ENCODE measurements around the gene CXCL13.
"Not testable (repeated sequence)": the region's sequence is repeated elsewhere in the genome, so short reads cannot be mapped to it uniquely, and the experiment has no call there.

CXCL13 gene

GRCh38 chr4:77601614-77602187 is 3.9 kb upstream of the CXCL13 start:
- no peak for DNase-seq (ENCODE audit: low read depth in 2 of 2)

DNA sequence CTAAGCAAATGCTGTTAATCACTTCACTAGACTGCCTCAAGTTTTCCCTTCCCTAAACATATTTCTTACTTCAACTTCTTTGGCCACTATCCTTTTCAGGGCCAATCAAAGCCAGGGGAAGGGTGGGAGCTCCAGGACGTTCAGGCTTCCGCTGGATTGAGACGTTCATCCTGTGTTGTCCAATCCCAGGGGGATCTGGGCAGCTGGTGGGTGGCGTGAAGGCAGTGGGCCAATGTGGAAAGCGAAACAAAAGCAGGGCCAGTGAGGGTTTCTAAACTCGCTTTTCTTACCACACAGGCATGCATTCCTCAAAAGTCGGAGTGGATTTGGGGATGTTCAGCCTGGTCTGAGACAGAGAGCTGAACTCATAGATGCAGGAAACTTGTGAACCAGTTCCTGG is 7.6 kb downstream of the CXCL13 start:
- no peak for DNase-seq (ENCODE audit: low read depth in 2 of 2)

- DNase-seq (ENCODE audit: low read depth in 2 of 2): no peak
Measured at GRCh38 chr4:77615153-77615552, 9.5 kb downstream of the CXCL13 start.

DNA sequence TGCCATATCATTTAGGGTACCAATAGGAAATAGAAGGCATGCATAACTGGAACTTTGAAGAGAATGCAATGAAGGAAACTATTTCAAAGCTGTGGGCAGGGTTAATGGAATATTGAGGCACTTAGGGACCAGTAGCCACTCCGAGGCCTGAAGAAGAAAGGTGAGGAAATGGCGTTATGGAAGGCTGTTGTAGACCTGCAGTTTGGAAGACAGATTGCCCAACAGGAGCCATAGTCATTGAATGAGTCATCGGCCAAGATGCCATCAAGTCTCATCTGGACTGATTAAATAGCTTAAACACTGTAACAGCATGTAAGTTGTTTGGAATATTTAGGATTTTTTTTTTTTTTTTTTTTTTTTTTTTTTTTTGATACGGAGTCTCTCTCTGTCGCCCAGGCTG is 11.6 kb downstream of the CXCL13 start:
- no peak for DNase-seq (ENCODE audit: low read depth in 2 of 2)

- peak; percentile 31 to 44 for DNase-seq (ENCODE audit: low read depth in 2 of 2)
Measured at GRCh38 chr4:77618383-77619241, 13.0 kb downstream of the CXCL13 start.

DNA sequence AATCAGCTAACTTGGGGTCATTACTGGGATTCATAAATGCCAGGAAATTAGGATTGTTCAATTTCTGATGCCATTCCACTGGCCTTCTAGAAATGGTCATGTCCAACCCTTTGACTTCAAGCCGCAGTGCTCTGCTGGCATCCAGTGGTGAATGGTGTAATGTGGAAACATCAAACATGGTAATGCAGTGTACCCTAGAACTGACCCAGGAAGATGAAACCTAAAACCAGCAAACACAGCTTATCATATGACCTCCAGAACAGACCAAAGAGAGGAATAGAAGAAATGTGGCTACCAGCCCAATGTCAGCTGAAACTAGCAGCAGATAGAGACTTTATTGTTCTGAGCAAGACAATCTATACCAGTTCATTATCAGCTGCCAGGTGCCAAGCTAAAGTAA is 13.8 kb downstream of the CXCL13 start:
- no peak for DNase-seq (ENCODE audit: low read depth in 2 of 2)

GRCh38 chr4:77621254-77621653 is 15.6 kb downstream of the CXCL13 start:
- no peak for DNase-seq (ENCODE audit: low read depth in 2 of 2)

DNA sequence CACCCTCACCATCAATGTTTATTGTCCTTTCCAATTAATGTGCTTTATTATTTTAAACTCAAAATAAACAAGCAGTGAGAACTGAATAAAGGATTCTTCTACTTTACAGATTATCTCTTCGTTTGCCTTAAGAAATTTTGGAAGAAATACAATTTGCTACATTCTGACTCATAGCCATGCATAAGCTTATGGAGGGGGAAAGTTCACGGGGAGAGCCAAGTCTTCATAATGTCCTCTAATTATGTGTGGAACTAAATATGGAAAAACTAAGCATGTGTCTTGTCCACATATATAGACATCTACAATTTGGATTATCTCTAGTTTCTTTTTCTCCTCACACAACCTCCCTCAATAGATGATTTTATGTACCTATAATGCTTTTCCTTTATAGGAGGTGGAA is 17.5 kb downstream of the CXCL13 start:
- DNase-seq (ENCODE audit: low read depth in 2 of 2): no peak

- DNase-seq (ENCODE audit: low read depth in 2 of 2): no peak
Measured at GRCh38 chr4:77624213-77624612, 18.6 kb downstream of the CXCL13 start.

- no peak for DNase-seq (ENCODE audit: low read depth in 2 of 2)
Measured at GRCh38 chr4:77625485-77625884, 19.9 kb downstream of the CXCL13 start.

DNA sequence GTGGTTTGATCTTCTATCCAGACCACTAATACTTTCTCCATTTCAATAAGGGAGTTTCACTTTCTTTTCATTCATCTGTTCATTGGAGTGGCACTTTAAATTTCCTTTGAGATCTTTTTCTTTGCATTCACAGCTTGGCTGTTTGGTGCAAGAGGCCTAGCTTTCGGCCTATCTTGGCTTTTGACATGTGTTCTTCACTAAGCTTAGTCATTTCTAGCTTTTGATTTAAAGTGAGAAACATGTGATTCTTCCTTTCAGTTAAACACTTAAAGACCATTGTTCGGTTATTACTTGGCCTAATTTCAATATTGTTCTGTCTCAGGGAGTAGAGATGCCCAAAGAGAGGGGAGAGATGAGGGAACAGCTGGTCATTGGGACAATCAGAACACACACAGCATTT is 24.3 kb downstream of the CXCL13 start:
- DNase-seq (ENCODE audit: low read depth in 2 of 2): no peak

GRCh38 chr4:77631276-77631675 is 25.7 kb downstream of the CXCL13 start:
- no peak for DNase-seq (ENCODE audit: low read depth in 2 of 2)

- DNase-seq (ENCODE audit: low read depth in 2 of 2): no peak
Measured at GRCh38 chr4:77634132-77634785, 28.6 kb downstream of the CXCL13 start.

DNA sequence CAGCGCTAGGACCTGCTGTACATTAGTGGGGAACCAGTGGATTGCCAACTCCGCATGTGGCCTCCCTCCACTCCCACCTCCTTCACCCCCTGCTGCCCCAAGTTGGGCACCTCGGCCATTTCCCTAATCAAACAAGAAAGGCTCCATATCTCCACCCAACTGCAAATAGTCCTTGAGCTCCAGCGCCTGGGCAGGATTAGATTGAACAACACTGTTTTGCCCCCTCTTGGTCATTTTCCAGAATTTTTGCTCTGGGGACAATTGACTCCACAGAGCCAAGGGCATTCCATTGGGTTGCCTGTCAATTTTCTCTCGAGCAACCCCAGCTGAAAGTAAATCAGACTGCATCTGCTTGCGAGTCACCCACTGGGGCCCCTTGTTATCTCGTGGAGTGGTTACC is 29.6 kb downstream of the CXCL13 start:
- DNase-seq (ENCODE audit: low read depth in 2 of 2): no peak

DNA sequence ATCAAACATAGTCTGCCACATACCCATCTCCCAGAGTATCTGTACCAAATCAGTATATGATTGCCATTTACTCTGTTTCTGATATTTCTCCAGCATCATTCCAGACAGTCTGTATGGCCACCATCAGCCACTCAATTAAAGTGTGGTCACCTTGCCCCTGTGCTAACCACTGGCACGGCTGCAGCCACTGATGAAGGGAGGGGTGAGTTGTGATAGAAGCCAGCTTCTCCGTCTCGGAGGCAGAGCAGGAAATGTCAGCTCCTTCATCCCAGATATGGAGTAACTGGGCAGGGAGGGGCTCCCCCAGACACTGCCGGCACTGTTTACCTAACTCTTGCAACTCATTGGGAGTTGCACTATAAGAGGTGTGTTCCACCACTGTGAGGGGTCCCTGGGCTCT is 30.3 kb downstream of the CXCL13 start:
- DNase-seq (ENCODE audit: low read depth in 2 of 2): no peak

GRCh38 chr4:77636902-77637301 is 31.3 kb downstream of the CXCL13 start:
- DNase-seq (ENCODE audit: low read depth in 2 of 2): peak; percentile 45 to 47

DNA sequence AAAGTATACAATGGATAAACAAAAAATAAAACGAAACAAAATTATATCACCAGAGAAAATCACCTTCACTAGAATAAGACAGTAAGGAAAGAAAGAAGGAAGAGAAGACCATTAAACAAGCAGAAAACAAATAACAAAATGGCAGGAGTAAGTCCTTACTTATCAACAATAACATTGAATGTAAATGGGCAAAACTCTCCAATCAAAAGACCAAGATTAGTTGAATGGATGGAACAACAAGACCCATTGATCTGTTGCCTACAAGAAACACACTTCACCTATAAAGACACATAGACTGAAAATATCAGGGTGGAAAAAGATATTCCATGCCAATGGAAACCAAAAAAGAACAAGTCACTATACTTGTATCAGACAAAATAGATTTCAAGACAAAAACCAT is 38.4 kb downstream of the CXCL13 start:
- not testable (repeated sequence) for DNase-seq (ENCODE audit: low read depth in 2 of 2)

- no peak for DNase-seq (ENCODE audit: low read depth in 2 of 2)
Measured at GRCh38 chr4:77650787-77651186, 45.2 kb downstream of the CXCL13 start.

GRCh38 chr4:77651820-77652219 is 46.2 kb downstream of the CXCL13 start:
- DNase-seq (ENCODE audit: low read depth in 2 of 2): no peak

DNA sequence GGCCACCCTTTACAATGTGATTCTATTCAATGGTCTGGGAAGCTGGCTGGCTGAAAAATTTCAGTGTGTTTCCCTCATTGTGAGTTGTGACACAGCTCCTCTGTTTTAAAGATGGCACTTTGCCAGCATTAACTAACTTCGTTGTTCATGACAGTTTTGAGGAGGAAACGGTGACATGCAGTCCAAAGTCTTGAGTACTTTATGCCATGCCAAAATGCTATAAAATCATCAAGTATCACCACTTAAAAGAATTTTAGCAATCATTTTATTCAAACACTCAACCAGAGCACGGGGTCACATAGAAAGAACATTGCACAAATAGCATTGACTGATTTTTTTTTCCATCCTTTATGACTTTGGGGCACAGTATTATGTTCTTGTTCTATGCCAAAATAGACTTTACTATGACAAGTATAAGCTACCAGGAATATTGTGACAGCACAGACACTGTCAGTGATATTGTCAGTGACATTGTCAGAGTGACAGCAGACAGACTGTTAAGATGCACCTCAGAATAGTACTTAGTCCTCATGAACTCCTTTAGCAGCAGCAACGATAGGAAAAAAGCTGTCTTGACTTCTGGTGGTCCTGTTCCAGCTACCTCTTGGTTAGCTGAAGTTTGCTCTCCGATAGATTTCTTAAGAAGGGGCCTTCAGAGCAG is 46.7 kb downstream of the CXCL13 start:
- DNase-seq (ENCODE audit: low read depth in 2 of 2): no peak

GRCh38 chr4:77653162-77653758 is 47.6 kb downstream of the CXCL13 start:
- no peak for DNase-seq (ENCODE audit: low read depth in 2 of 2)

- not testable (repeated sequence) for DNase-seq (ENCODE audit: low read depth in 2 of 2)
Measured at GRCh38 chr4:77660318-77660717, 54.7 kb downstream of the CXCL13 start.

Data from fibroblast of skin of left quadriceps (primary cell).